ENCODE measurements around the gene NDUFS8. TPM values are rescaled to one million over a fixed set of nuclear protein-coding genes. Genes with fewer than 3 reads are reported as not detected.

Gene NDUFS8
- total RNA-seq, 1 donor, result 66.1 TPM

GRCh38 chr11:68083517-68083916 lies 53.0 kb downstream of the NDUFS8 start:
- no peak for TF ChIP-seq CTCF (IDR thresholded peaks at IDR 0.05; ENCODE audit: insufficient read depth, low read length)
- no peak for DNase-seq (ENCODE audit: low read depth)
- no peak overlapping the region for H3K4me3 ChIP-seq (ENCODE audit: low read depth, low read length)

Small RNA genes lying within 50 kb of the gene (small RNA-seq; reads per million reads assigned to genes)
- gene MIR6753, result not detected

Other genes starting within 250 kb of the NDUFS8 start
- 7.4 and 17.2 TPM in 2 replicates for gene UNC93B1, start 26.6 kb upstream of the NDUFS8 start, total RNA-seq (ENCODE audit: low replicate concordance)
- 12.5 and 20.8 TPM in 2 replicates for gene ALDH3B1, start 20.4 kb upstream of the NDUFS8 start, total RNA-seq (ENCODE audit: low replicate concordance)
- 75.1 and 76.0 TPM in 2 replicates for gene TCIRG1, start 8.3 kb downstream of the NDUFS8 start, total RNA-seq (ENCODE audit: low replicate concordance)
- gene CHKA, start 90.7 kb downstream of the NDUFS8 start, total RNA-seq (ENCODE audit: low replicate concordance), result 5.2 and 8.3 TPM in 2 replicates
- 20.1 and 43.4 TPM in 2 replicates for gene KMT5B, start 182.6 kb downstream of the NDUFS8 start, total RNA-seq (ENCODE audit: low replicate concordance)
- 11.7 and 42.1 TPM in 2 replicates for gene C11orf24, start 241.3 kb downstream of the NDUFS8 start, total RNA-seq (ENCODE audit: low replicate concordance)

All from fibroblast of the aortic adventitia (primary cell).